Upper lobe of right lung (tissue), 1 donor: ENCODE results near the gene REEP3. TPM values are rescaled to one million over a fixed set of nuclear protein-coding genes. Genes with fewer than 3 reads are reported as not detected.
A peak's percentile ranks its signal among the peaks of the same experiment; 100 is the strongest.
"Not testable (repeated sequence)": the region's sequence is repeated elsewhere in the genome, so short reads cannot be mapped to it uniquely, and the experiment has no call there.

ENCODE experiments used
- ATAC-seq: fragments of 200-7000 bp; cut with Tn5 transposase; one replicate; pipeline ENCODE4 v1.9.1; 2020; ENCODE audit warnings: mild to moderate bottlenecking, moderate library complexity
- DNase-seq: peaks from one replicate; pipeline ENCODE4 v3.0.0-alpha.2; 2020
- H3K27ac ChIP-seq: fragments of 200-600 bp; one replicate; pipeline ENCODE4 v1.8.0; 2022
- H3K27me3 ChIP-seq: fragments of 200-600 bp; one replicate; pipeline ENCODE4 v1.8.0; 2022; ENCODE audit warnings: mild to moderate bottlenecking
- H3K36me3 ChIP-seq: fragments of 200-600 bp; one replicate; pipeline ENCODE4 v1.8.0; 2022
- H3K4me1 ChIP-seq: fragments of 200-600 bp; one replicate; pipeline ENCODE4 v1.8.0; 2022
- H3K4me3 ChIP-seq: fragments of 200-600 bp; one replicate; pipeline ENCODE4 v1.8.0; 2022; ENCODE audit warnings: mild to moderate bottlenecking
- H3K9me3 ChIP-seq: fragments of 200-600 bp; one replicate; pipeline ENCODE4 v1.8.0; 2022
- CTCF ChIP-seq: fragments of 200-600 bp; IDR thresholded peaks from one replicate; pipeline ENCODE4 v1.8.0; 2022; ENCODE audit warnings: antibody characterized with exemption
- intact Hi-C: fragments of 100-400 bp; cut with DNase I; formaldehyde crosslinking; loops from one replicate; pipeline ENCODE4 v1.11.0; 2022
- total RNA-seq: library from RNA; stranded (reverse); fragmentation: NEBNext Ultra II Directional; extraction: Animal tissue kit (Norgen Biotek cat#: 25700); gene quantifications from one replicate; pipeline ENCODE4 v1.2.1, GENCODE V29; 2021
- donor health status: DM: no; HTN: yes; CAD: no; lungs with severe emphysema.

The REEP3 gene
- total RNA-seq, 1 donor from 2014 or later, result 57.1 TPM

- TF ChIP-seq CTCF, result no peak
- intact Hi-C loops, result no loop called here
- H3K9me3 ChIP-seq, result no peaks in the 10 kb centered on the region
- no peak for DNase-seq
- H3K4me3 ChIP-seq, result no peak overlapping the region
- no peak for ATAC-seq
- no peak overlapping the region for H3K27ac ChIP-seq
- no peaks in the 10 kb centered on the region for H3K4me1 ChIP-seq
- H3K36me3 ChIP-seq, result no peaks in the 10 kb centered on the region
- H3K27me3 ChIP-seq, result no peaks in the 10 kb centered on the region
Observed at GRCh38 chr10:63562857-63563256, 41.7 kb downstream of the REEP3 start.

- Histone ChIP-seq H3K9me3 (no peaks in the 10 kb centered on the region), H3K4me1 (no peaks in the 10 kb centered on the region), H3K36me3 (no peaks in the 10 kb centered on the region), H3K4me3 (no peak overlapping the region), H3K27ac (no peak overlapping the region), H3K27me3 (no peaks in the 10 kb centered on the region)
- DNase-seq, result no peak
- no peak for ATAC-seq
- no peak for TF ChIP-seq CTCF
- intact Hi-C loops, result no loop called here
Observed at GRCh38 chr10:63563623-63564022, 42.4 kb downstream of the REEP3 start.

GRCh38 chr10:63564731-63565130 lies 43.5 kb downstream of the REEP3 start:
- ATAC-seq, H3K36me3 ChIP-seq, DNase-seq, H3K4me3 ChIP-seq, intact Hi-C loops, H3K4me1 ChIP-seq, H3K27me3 ChIP-seq, H3K27ac ChIP-seq, H3K9me3 ChIP-seq: not testable (repeated sequence)

GRCh38 chr10:63573068-63573697 lies 52.0 kb downstream of the REEP3 start:
- intact Hi-C loops, result no loop called here
- no peaks in the 10 kb centered on the region for H3K36me3 ChIP-seq
- H3K4me3 ChIP-seq, result no peak overlapping the region
- H3K4me1 ChIP-seq, result peaks cover 19% of the 10 kb centered on the region
- peak overlapping the region; percentile 55 for H3K27ac ChIP-seq
- TF ChIP-seq CTCF, result no peak
- ATAC-seq (peak; percentile 48), DNase-seq (no peak)
- no peaks in the 10 kb centered on the region for H3K27me3 ChIP-seq
- H3K9me3 ChIP-seq, result no peaks in the 10 kb centered on the region

GRCh38 chr10:63574011-63574410 lies 52.8 kb downstream of the REEP3 start:
- ATAC-seq (peak; percentile 13), DNase-seq (no peak)
- intact Hi-C loops, result no loop called here
- no peaks in the 10 kb centered on the region for H3K36me3 ChIP-seq
- H3K4me3 ChIP-seq, result no peak overlapping the region
- peaks cover 19% of the 10 kb centered on the region for H3K4me1 ChIP-seq
- peak overlapping the region; percentile 55 for H3K27ac ChIP-seq
- no peaks in the 10 kb centered on the region for H3K9me3 ChIP-seq
- no peaks in the 10 kb centered on the region for H3K27me3 ChIP-seq
- TF ChIP-seq CTCF, result no peak

GRCh38 chr10:63576501-63576900 lies 55.3 kb downstream of the REEP3 start:
- no peak for TF ChIP-seq CTCF
- Histone ChIP-seq H3K4me3 (no peak overlapping the region), H3K9me3 (no peaks in the 10 kb centered on the region), H3K36me3 (no peaks in the 10 kb centered on the region), H3K27ac (no peak overlapping the region), H3K27me3 (no peaks in the 10 kb centered on the region), H3K4me1 (peaks cover 19% of the 10 kb centered on the region)
- intact Hi-C loops, result no loop called here
- ATAC-seq, result no peak
- no peak for DNase-seq
